HG03457 (cell line): Measurements from ENCODE around the gene UVRAG.
"Not testable (repeated sequence)": the region's sequence is repeated elsewhere in the genome, so short reads cannot be mapped to it uniquely, and the experiment has no call there.

ENCODE experiments used
- ATAC-seq: cut with Tn5 transposase; IDR thresholded peaks from one replicate; pipeline ENCODE4 v1.9.1; 2021; ENCODE audit warnings: moderate number of reproducible peaks; ENCODE audit not compliant: unreplicated experiment

UVRAG gene

DNA sequence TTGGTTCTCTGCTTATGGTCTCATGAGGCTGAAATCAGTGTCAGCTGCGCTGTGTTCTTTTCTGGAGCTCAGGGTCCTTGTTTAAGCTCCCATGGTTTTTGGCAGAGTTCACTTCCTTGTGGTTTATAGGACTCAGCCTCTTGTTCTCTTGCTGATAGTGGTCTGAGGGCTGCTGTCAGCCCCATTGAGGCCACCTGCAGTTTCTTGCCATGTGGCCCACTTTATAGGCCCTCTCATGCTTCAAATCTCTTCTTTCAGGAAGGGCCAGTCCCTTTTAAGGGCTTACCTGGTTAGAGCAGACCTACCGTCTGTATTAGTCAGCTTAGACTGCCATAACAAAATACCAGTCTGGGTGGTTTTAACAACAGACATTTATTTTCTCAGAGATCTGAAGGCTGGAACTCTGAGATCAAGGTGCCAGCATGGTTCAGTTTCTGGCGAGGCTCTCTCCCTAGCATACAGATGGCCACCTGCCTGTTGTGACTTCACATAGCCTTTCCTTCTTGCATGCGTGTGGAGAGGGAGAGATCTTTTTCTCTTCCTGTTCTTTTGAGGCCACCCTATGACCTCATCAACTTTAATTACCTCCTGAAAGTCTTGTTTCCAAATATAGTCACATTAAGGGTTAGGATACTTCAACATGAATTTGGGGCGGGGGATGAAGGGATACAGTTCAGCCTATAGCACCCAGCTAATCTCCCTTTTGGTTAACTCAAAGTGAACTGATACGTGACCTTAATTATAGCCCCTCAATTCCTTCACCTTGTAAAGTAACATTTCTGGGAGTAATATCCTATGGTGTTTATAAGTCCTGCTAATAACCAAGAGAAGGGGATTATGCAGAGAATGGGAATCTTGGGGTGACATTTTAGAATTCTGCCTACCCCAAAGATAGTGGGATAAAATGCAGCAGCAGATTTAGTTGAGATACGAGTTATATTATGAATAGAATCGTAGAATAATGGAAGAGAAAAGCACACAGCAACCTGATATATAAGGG lies 131.8 kb downstream of the UVRAG start:
- no peak for ATAC-seq

DNA sequence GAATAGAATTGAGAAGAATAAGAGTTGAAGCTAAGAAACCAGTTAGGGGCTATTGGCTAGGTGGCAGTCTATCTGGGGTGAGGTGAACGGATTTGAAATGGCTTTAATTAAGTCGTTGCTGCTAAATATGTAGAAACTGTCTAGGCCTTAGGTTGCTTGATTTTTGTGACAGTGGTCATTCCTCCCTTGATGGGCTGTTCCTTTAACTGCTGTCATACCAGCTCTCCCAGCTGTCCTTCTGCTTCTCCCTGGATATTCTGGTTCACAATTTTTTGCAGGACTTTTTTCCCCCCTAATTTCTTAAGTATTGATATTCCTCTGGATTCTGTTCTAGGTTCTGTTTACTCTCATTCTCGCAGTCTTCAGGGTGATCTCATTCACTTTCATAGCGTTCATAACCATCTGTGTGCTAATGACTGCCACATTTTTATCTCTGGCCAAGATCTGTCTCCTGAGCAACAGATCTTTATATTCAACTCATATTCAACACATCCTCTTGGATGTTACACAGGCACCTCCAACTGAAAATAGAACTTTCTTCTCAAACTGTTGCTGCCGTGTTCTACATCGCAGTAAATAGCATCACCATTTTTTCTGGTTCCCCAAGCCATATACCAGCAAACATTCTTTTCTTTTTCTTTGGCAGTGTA lies 134.1 kb downstream of the UVRAG start:
- ATAC-seq, result no peak

DNA sequence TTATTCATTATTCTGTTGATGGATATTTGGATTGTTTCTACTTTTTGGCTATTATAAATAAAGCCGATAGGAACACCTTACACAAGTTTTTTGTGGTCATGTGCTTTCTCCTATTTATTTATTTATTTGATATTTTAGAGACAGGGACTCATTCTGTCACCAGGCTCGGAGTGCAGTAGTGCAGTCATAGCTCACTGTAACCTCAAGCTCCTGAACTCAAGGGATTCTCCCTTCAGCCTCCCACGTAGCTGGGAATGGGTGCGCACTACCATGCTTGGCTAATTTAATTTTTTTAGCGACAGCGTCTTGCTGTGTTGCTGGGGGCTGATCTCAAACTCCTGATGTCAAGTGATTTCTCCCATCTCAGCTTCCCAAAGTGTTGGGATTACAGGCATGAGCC lies 135.1 kb downstream of the UVRAG start:
- no peak for ATAC-seq

DNA sequence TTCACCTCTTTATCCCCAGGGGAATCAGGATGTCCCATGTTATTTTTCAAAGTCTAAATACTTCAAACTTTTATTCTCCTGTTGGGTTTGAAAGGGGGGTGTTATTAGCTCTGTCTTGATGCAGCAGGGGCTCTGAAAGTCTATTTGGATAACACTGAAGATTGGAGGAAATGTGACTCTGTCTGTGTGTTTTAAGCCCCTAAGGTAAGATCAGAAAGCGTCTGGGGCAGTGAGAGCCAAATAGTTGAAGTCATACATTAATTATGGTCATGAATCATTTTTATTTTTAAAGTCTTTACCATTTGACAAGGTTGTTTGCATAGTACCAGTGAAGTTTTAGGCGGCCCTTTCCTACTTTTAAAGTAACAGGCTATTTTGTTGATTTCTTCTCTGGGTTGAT lies 139.0 kb downstream of the UVRAG start:
- no peak for ATAC-seq

DNA sequence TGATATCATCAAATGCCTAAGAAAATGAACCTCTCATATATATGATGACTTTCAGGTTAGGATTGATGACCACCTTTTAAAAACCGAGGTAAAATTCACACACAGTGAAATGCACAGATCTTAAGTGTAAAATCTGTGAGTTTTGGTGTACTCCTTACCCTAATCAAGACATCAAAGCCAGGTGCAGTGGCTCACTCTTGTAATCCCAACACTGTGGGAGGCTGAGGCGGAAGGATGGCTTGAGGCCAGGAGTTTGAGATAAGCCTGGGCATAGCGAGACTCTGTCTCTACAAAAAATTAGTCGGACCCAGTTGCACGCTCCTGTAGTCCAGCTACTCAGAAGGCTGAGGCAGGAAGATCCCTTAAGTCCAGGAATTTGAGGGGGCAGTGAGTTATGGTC lies 140.4 kb downstream of the UVRAG start:
- ATAC-seq, result no peak

DNA sequence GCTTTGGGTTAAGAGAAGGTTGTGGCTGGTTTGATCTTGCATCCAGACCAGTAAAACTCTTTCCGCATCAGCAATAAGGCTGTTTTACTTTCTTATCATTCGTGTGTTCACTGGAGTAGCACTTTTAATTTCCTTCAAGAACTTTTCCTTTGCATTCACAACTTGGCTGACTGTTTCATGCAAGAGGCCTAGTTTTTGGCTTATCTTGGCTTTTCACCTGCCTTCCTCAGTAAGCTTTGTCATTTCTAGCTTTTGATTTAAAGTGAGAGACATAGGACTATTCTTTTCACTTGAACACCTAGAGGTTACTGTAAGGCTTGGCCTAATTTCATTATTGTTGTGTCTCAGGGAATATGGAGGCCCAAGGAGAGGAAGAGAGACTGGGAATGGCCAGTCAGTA lies 144.5 kb downstream of the UVRAG start:
- no peak for ATAC-seq

DNA sequence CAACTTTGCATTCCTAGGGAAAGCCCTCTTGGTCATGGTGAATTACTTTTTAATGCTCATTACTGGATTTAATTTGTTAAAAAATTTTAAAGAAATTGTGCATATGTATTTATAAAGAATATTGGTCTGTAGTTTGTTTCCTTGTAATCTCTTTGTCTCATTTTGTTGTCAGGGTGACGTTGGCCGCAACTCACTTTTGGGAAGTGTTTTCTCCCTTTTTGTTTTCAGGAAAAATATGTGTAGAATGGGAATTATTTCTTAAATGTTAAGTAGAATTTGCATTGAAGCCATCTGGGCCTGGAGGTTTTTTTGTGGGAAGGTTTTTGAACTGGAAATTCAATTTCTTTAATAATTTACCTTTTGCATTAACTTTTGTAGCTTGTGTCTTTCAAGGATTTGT lies 149.1 kb downstream of the UVRAG start:
- no peak for ATAC-seq

DNA sequence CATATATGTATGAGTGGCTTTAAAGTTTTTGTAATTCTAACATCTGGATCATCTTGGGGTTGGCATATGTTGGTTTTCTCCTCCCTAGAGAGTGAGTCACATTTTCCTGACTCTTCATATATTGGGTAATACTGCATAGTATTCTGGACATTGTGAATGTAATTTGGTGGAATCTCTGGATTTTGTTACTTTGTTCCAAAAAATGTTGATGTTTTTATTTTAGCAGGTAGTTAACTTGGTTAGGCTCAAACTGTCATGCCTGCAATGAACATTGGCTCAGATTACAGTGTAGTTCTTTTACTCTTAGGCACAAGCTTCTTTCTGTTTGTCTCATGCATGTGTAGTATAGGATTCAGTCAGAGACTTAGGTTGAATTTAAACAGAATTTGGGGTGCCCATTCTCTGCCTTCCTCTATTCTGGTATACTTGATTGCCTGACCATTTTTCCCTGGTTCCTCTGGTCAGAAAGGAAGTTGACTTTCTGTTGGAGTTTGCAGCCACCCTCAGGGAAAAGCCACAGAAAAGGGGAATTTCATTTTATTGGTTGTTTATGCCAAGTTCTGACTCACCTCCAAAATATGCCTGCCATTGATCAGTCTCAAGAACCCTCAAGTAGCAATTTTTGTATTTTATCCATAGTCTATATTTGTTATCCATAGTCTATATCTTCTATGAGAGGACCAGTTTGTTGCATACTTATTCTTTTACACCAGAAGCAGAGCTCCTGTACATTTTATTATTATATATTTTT lies 151.7 kb downstream of the UVRAG start:
- ATAC-seq, result no peak

DNA sequence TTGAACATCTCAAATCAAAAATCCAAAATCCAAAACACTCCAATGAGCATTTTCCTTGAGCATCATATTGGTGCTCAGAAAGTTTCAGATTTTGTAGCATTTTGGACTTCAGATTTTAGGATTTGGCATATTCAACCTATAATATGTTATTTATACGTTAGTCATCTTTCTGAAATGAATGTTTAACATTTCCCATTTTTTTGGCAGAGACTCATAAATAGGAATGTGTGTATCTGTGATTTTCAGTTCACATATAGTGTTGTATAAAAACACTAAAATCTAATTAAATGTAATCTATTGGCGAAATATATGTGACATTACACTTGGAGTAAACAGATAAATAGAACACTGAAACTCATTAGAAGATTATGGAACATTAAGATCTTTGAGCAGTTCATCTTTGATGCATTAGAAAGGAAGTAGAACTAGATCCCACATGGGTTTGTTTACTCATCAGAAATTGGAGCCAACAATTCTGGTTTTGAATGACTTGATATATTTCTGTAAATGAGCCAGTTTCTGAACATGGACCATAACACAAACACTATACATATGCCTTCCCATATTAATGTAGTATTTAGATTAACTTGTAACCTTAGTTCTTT lies 153.1 kb downstream of the UVRAG start:
- no peak for ATAC-seq

DNA sequence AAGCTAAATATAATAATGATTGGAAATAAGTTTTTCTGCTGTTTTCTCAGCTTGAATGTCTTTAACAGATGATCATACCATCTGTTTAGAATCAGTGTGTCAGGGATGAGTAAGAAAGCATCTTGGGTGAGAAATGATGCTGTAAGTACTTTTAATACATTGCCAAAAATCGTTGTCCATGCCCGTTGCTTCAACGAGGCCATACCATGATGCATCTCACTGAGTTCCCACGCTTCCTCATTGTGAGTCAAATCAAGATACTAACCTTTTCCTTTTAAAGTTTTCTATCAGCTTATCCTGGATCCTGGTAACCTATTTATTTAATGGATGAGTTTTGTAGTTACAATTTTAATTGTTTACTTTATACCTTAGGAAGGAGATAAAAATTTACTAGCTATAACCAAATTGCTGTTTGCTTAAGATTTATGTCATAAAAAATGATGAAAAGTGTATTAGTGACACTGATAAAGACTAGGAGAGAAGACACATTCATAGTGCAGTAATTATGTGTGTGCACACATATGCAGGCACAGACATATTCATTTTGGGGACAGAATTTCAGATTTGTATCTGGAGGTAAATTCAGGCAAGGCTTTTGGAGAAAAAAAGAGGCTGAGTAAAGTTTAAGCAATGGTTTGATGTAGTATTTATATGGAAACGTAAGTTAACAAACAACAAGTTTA lies 154.8 kb downstream of the UVRAG start:
- ATAC-seq, result no peak

DNA sequence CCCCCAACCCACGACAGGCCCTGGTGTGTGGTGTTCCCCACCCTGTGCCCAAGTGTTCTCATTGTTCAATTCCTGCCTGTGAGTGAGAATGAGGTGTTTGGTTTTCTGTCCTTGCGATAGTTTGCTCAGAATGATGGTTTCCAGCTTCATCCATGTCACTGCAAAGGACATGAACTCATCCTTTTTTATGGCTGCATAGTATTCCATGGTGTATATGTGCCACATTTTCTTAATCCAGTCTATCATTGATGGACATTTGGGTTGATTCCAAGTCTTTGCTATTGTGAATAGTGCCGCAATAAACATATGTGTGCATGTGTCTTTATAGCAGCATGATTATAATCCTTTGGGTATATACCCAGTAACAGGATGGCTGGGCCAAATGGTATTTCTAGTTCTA lies 158.7 kb downstream of the UVRAG start:
- ATAC-seq, result not testable (repeated sequence)

DNA sequence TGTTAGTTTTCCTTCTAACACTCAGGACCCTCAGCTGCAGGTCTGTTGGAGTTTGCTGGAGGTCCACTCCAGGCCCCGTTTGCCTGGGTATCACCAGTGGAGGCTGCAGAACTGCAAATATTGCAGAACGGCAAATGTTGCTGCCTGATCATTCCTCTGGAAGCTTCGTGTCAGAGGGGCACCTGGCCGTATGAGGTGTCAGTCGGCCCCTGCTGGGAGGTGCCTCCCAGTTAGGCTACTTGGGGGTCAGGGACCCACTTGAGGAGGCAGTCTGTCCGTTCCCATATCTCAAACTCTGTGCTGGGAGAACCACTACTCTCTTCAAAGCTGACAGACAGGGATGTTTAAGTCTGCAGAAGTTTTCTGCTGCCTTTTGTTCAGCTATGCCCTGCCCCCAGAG lies 164.1 kb downstream of the UVRAG start:
- ATAC-seq, result not testable (repeated sequence)

DNA sequence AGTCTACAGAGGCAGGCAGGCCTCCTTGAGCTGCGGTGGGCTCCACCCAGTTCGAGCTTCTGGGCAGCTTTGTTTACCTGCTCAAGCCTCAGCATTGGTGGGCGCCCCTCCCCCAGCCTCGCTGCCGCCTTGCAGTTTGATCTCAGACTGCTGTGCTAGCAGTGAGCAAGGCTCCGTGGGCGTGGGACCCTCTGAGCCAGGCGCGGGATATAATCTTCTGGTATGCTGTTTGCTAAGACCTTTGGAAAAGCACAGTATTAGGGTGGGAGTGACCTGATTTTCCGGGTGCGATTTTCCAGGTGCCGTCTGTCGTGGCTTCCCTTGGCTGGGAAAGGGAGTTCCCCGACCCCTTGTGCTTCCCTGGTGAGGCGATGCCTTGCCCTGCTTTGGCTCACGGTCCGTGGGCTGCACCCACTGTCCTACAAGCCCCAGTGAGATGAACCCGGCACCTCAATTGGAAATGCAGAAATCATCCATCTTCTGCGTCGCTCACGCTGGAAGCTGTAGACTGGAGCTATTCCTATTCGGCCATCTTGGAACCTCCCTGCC lies 164.5 kb downstream of the UVRAG start:
- ATAC-seq, result not testable (repeated sequence)

DNA sequence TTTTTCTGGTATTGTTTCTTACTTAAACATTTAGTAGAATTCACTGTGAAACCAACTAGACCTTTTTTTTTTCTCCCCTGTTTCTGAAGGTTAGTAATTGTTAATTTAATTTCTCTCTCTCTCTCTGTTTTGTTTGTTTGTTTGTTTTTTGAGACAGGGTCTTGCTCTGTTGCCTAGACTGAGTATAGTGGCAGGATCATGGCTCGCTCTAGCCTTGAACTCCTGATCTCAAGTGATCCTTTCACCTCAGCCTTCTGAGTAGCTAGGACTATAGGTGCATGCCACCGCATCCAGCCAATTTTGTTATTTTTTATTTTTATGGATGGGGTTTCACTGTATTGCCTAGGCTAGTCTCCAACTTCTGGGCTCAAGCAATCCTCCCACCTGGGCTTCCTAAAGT lies 165.0 kb downstream of the UVRAG start:
- ATAC-seq, result no peak

DNA sequence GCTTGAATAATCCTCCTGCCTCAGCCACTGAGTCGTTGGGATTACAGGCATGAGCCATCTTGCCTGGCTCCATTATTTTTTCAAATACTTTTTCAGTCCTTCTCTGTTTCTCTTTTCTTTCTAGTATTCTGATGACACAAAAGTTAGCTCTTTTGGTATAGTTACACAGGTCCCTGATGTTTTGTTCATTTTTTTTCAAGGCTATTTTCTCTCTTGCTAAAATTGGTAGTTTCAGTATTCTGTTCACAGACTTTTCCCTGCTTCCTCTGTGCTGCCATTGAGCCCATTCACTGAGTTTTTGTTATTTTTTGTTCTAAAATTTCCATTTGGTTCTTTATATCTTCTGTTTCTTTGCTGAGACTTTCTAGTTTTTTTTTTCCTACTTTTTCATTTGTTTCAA lies 166.5 kb downstream of the UVRAG start:
- ATAC-seq, result no peak

DNA sequence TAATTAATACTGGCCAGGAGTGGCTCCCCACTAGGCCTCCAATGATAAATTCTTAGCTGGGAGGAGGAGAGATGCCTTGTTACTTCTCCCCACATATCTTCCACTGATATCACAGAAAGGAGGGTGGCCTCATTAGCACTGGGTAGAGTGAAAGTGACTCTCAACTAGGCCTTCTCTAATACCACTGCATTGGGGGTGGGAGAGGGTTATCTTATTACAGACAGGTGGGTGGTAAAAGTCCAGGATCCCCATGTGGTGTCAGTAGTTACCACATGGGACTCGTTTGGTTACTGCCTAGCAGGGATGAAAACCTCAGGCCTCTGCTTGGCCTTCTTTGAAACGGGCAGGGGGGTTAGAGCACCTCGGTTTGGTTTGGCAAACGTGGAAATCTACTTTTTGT lies 167.3 kb downstream of the UVRAG start:
- no peak for ATAC-seq

DNA sequence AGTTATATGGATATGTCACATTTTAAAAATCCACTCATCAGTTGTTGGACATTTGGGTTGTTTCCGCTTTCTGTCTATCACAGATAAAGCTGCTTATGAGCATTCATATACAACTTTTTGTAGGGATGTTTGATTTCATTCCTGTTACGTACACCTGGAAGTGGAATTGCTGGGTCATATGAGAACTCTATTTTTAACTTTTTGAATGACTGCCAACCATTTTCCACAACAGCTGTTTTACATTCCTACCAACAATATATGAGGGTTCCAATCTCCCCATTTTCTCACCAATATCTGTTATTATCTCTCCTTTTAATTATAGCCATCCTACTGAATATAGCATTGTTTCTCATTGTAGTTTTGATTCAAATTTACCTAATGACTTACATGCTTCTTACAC lies 172.0 kb downstream of the UVRAG start:
- no peak for ATAC-seq

DNA sequence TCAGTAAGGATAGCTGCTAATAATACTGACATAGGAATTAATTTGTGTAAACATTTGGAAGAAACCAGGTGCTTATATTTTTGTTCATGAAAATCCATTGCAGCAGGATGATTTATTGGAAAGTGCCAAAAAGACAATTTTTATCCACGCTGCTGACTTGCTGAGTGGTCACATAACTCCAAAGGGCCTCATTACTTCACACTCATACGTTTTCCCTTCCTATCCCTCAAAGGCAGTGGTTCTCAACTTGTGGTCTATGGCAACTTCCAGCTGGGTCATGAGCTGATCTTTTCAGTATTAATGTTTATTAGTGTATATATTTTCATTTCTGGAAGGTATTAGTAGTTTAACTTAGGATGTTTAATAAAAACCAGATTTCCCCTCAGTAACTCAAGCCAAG lies 178.1 kb downstream of the UVRAG start:
- ATAC-seq, result no peak

DNA sequence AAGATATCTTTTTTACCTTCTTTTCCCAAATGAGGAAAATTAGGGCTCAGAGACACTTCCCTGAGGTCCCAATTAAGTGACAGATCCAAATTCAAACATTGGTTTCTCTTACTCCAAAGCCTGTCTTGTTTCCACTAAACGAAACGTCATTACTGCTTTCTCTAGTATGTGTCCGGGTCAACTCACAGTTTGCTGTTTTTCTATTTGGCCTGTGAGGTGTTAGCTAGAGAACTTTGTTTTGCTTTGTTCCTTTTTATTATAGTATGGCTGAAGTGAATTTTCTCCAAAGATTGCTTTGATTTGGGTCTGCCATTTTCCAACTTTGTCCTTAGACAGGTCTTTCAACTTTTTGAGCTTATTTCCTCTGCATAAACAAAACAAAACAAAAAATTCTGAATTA lies 179.6 kb downstream of the UVRAG start:
- no peak for ATAC-seq
